Measurements from ENCODE around the gene CDY2B.
"Not testable (repeated sequence)": the region's sequence is repeated elsewhere in the genome, so short reads cannot be mapped to it uniquely, and the experiment has no call there.

Gene CDY2B, protein sequence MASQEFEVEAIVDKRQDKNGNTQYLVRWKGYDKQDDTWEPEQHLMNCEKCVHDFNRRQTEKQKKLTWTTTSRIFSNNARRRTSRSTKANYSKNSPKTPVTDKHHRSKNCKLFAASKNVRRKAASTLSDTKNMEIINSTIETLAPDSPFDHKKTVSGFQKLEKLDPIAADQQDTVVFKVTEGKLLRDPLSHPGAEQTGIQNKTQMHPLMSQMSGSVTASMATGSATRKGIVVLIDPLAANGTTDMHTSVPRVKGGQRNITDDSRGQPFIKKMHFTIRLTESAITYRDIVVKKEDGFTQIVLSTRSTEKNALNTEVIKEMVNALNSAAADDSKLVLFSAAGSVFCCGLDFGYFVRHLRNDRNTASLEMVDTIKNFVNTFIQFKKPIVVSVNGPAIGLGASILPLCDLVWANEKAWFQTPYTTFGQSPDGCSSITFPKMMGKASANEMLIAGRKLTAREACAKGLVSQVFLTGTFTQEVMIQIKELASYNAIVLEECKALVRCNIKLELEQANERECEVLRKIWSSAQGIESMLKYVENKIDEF

DNA sequence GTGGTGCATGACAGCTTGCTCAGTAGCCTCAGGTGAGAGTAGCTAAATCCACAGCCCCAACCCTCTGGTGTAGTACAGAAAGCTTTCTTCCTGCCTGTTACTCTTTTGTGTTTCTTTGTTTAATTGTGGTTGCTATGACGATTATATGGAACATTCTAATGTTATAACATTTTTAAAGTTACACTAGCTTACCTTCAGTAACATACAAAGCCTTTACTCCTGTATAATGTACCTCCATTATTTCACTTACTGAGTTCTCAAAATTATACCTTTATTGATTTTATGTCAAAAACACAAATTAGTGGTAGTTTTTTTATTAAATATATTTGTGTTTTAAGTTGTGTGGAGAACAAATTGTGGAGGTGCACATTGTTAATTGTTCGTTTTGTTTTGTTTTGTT lies at the start of gene CDY2B:
TSS of gene CDY2B (minus strand) at position 101 of the 400 bp plus-strand sequence. CDS start 328 bp downstream, outside the sequence.
- DNase-seq (ENCODE audit: low spot score): not testable (repeated sequence)

DNA sequence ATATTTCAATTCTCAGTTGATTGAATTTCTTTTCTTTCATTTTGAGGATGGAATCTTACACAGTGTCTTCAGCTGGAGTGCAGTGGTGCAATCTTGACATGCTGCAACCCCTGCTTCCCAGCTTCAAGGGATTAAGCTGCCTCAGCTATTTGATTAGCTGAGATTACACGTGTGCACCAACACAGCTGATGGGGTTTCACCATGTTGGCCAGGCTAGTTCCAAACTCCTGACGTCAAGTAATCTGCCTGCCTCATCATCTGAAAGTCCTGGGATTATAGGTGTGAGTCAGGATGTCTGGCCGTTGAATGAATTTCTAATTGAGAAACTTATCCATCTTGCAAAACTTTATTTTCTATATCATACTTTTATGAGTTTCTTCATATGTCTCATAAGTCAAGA lies 28.0 kb upstream of the CDY2B start:
- not testable (repeated sequence) for DNase-seq (ENCODE audit: low spot score)

DNA sequence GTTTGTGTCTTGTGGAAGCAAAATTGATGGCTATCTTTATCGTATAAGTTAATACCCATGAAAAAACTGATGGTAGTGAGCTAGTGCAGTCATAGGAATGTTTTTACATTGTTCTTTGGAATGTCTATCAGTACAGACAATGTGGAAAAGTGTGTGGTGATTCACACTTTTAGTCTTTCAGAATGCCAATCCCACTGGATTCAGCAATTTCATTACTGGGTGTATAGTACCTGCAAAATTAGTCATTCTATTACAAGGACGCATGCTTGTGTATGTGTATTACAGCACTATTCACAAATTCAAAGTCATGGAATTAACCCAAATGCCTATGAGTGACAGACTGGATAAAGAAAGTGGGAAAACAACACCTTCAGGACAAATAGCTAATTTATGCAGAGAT lies 27.3 kb upstream of the CDY2B start:
- not testable (repeated sequence) for DNase-seq (ENCODE audit: low spot score)

DNA sequence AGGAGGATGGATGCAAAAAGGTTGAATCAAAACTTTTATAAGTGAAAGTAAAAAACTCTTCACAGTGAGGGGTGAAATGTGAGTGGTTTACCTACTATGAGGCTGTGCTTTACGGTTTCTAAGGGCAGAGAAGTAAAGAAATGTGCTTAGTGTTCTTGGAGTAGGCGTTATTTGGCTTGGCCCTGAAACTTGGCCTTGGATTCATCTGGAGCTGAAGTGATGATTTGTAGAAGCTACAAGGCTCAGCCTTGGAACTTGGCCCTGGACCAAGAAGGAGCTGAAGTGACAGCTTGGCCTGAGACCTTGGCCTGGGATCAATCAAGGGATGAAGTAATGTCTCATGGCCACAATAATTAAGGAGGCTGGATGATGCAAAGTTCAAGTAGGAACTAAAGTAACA lies 1.7 kb upstream of the CDY2B start:
- not testable (repeated sequence) for DNase-seq (ENCODE audit: low spot score)

DNA sequence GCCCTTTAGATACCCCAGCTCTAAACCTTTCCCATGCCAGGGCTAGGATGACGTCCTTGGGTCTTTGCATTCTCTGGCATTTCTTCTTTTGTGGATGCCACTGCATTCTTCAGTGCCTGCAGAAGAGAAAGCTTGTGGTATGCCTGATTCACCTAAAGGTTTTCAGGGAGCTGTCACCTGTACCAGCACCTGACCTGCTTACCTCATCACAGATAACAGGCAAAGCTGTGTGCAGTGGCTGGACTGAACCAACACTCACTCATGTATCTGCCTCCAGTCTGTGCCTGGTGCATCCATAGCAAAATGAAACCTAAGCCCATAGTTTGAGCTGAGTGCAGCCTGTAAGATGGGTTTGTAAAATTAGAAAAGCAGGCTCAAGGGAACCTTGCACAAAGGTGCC lies 3.3 kb downstream of the CDY2B start:
- not testable (repeated sequence) for DNase-seq (ENCODE audit: low spot score)

DNA sequence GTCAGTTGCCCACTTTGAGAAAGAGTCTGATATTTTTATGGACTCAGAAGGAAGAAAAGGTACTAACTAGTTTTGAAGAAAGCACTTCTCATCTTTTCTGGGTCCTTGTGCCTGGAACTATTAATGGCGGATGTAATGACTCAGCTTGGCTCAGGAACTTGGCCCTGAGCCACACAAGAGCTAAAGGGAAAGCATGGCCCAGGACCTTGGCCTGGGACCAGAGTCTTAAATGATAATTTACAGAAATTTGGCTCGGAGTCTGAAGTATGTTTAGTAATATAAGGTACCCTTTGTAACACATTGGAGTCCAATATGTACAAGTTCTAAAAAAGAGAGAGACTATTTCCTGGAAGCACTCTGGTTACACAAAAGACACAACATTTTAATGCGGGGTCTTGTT lies 4.6 kb downstream of the CDY2B start:
- not testable (repeated sequence) for DNase-seq (ENCODE audit: low spot score)

DNA sequence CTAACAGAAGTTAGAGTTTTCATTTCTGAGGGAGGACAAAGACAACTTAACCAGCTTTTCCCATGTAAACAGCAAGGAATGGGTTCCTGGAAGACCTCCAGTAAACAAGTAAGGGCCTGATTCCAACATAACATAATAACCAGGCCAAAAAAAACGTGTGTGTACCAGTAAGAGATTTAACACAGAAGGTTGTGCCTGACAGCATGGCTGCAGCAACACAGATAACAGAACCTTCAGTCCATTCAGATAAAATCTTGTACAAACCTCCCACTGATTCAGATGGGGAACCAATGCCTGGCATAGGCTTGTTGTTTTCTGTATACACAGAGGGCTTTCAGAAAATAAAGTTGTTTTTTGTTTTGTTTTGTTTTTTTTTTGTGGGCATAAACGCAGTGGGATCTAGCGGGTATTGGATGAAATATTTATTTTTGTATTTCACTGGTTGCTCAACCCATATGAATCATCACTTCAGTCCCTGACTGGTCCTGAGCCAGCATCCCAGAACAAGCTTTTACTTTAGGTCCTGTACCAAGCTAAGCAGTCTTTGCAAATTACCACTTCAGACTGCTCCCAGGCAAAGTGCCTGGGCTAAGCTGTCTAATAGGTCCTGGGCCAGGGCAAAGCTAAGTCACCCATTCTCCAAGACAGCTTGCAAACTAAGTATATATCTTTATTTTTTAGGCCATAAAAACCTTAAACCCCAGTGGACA lies 8.7 kb downstream of the CDY2B start:
- DNase-seq (ENCODE audit: low spot score): not testable (repeated sequence)

DNA sequence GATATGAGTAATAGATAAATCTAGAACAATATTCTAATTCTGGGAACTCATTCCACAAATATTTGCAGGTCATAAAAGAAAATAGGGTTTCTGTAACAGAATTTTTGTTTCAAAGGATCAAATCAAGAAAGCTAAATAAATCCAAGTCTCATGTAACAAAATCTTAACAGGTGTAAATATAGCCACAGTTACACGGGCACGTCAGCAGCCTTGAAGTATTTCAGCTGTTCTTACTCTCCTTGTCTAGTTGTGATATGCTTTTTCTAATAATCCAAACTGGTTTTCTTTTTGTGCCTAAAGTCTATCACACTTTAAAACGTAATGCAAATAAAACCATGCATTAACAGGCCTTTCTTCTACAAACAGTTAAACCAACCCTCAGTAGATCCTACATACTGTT lies 9.3 kb downstream of the CDY2B start:
- not testable (repeated sequence) for DNase-seq (ENCODE audit: low spot score)

DNA sequence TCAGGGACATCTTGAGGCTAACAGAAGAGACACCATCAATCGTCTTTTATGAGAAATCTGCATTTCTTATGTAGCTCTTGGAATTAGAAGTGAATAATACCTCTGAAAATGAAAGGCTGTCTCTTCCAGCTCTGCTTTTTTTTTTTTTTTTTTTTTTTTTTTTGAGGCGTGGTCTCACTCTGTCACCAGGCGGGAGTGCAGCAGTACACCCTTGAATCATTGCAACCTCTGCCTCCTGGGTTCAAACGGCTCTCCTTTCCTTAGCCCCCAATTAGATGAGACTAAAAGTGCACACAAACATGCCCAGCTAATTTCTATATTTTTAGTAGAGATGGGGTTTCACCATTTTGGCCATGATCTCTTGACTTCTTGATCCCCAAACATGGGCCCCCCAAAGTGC lies 12.2 kb downstream of the CDY2B start:
- not testable (repeated sequence) for DNase-seq (ENCODE audit: low spot score)

DNA sequence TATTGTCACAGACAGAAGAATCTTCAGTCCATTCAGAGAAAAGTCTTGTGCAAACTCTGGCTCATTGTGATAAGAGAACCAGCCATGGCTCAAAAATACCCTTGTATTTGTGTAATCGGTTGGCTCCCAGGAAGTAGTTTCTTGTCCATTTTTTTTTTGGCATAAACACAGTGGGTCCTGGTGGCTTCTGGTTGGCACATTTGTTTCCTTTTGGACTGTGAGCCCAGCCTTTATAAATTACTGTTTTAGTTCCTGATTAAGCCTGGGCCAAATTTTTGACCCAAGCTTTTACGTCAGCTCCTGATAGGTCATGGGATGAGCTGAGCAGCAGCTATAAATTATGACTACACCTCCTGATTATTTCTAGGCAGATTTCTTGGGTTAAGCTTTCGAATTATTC lies 19.4 kb downstream of the CDY2B start:
- DNase-seq (ENCODE audit: low spot score): not testable (repeated sequence)

DNA sequence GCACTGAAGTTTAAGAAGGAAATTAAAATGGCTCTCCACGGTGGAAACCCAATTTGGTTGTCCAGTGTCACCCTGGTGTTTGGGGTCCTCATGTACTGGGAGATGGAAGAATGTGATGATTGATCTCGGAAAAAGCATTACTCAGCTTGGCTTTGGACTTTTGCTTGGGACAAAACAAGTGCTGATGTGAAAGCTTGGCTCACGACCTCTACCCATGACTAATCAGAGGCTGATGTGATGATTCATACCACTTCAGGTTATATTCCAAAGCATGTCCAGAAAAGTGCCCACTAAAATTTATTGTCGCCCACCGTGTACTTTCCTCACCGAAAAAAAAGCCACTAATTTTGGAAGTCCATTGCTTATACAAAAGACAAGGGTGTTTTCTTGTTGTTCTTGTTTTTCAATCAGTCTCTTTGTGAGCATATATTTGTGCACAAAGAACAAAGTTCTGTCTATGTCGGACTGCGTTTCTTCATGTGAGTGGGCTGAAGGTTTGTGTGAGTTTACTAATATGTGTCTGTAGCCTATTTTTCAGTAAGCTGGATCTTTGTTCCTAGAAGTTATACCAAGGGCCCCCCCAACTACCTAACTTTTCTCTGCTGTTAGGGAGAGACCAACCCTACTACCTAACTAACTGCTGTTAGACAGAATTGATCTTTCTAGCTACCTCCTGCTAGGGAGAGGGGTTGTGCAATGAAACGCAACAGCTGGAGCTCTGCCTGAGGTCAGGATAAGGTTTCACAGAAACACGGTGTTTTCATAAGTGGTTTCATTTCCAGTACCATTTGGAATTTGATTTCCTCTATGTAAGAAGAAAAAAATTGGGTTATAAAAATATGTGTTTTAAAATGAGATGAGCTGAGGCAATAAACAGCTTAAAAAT lies 22.8 kb downstream of the CDY2B start:
- not testable (repeated sequence) for DNase-seq (ENCODE audit: low spot score)

DNA sequence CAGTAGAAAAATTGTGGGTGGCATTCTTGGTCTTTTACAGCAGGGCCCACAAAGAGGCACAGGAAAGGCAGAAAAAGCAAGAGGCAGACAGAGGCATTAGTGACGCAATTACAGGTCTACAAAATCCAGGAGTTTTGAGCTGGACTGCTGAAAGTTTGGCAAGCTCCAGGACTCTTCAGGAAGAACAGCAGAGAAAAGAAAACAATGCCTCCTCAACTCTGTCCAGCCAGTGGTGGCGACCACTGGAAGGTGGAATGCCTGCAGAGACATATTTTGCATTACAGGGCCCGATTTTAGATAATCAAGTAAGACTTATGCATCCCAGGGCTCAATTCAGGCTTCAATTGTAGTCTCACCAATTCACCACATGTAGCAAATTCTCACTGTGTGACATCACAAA lies 23.5 kb downstream of the CDY2B start:
- DNase-seq (ENCODE audit: low spot score): not testable (repeated sequence)

DNA sequence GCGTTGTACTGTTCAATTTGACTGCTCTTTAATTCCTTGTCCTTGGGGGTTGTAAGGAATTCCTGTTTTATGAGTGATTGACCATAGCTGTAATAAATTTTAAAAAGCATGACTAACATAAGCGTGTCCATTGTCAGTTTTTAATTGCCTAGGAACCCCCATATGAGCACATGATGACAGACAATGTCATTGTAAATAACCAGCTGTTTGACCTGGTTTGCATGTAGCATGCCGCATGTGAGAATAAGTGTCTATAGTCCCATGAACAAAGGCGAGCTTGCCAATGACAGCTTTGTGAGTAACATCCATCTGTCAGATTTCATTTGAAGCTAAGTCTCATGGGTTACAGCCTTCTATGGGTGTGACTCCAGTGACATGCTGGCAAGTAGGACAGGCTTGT lies 30.9 kb downstream of the CDY2B start:
- not testable (repeated sequence) for DNase-seq (ENCODE audit: low spot score)

DNA sequence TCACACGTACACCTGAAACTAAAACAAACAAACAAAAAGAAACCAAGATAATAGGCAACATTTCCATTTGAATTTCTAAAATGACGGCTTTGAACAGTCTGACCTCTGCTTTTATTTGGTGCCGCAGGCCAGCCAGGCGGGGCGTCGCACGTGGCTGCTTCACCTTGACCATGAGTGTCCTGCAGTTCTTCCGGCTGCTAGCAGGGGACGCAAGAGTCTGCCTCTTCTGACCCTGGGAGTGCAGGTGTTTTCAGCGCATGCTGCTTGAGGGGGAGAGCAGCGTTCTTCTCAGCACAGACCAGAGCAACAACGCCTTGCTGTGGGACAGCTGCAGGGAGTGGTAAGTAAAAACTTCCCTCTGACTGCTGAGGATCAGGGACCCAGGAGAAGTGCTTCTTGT lies 47.9 kb downstream of the CDY2B start:
- not testable (repeated sequence) for DNase-seq (ENCODE audit: low spot score)
